Limb (tissue), 2 donors: ENCODE measurements around the gene MICALL2.

ENCODE experiments used
- DNase-seq, 2 donors: peaks; one replicate each; pipeline ENCODE4 v3.0.0-alpha.2; 2016; ENCODE audit errors: extremely low spot score in 2 of 2

Gene MICALL2

DNA sequence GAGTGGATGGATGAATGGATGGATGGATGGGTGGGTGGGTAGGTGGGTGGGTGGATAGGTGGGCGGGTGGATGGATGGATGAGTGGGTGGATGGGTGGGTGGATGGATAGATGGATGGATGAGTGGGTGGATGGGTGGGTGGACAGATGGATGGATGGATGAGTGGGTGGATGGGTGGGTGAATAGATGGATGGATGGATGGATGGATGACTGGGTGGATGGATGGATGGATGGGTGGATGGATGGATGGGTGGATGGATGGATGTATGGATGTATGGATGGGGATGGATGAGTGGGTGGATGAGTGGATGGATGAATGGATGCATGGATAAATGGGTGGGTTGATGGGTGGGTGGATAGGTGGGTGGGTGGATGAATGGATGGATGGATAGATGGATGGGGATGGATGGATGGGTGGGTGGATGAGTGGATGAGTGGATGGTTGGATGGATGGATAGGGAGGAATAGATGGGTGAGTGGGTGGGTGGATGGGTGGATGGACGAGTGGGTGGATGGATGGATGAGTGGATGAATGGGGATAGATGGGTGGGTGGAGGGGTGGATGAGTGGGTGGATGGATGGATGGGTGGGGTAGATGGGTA is 43.8 kb downstream of the MICALL2 start:
- DNase-seq: no peak

DNA sequence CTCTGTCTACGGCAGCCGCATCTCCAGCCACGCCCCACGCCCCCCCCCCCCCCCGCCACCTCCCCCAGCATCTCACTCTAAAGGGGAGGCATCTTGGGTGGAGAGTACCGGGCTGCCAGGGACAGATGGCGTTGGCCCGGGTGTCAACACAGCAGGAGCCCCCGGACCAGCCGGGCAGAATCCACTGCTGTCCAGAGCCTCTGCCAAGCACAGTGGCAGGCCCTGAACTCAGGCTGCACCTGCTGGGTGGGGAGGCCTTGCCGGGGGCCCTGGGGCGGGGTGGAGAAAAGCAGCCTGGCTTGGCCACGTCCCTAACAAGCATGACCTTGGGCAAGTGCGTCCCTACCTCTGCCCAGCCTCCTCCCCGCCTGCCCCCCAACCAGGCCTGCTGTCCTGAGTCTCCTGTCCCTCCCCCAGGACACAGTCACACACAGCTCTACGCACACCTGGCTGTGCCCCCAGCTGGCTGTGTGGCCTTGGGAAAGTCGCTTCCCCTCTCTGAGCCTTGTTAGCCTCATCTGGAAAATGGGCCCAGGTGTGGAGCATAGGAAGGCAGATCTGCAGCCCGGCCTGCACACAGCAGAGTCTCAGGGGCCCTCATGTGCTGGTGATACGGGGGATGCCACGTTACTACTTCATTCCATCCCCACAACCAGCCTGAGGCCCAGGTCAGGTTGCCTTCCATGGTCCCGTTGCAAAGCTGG is 45.2 kb downstream of the MICALL2 start:
- no peak for DNase-seq

DNA sequence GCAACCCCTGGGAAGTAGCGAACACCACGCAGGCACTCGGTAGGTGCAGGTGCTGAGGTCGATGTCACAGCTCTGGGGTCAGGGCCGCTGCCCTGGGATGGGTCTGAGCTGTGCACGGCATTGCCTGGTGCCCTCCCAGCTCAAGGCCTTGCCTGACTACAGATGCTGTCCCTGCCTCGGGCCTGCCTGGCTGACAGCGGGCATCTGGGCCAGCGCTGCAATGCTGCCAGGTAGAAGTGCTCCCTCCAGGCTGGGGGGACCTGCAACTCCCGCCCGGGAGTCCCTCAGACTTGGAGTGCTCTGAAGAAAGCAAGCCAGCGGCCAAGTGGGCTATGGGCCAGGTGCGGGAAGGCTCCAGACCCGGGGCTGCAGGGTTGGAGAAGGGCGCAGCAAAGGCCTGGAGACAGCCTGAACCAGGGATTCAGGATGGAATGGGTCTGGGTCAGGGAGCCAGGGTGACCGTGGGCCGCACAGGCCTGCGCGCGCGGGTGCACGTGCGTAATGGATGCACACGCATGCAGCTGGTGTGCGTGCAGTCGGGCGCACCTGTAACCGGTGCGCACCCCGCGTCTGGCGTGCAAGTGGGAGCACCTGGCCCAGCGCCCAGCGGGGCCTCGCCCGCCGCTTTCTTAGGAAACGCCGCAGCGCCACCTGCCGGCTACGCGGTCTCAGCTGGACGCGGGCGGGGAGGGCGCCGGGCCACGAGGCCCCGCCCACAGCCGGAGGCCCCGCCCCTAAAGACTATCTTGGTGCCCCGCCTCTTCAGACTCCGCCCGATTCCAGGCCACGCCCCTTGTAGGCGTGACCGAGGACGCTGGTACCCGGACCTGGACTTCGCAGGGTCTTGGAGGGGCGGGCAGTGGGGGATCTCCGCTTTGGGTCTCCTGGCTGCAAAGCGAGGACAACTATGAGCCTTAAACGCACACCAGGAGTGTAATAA is 46.7 kb downstream of the MICALL2 start:
- DNase-seq: peak; percentile 81 to 92

- DNase-seq: no peak
Measured at GRCh38 chr7:1411414-1411813, 47.9 kb downstream of the MICALL2 start.

- DNase-seq: no peak
Measured at GRCh38 chr7:1410992-1411391, 48.3 kb downstream of the MICALL2 start.

DNA sequence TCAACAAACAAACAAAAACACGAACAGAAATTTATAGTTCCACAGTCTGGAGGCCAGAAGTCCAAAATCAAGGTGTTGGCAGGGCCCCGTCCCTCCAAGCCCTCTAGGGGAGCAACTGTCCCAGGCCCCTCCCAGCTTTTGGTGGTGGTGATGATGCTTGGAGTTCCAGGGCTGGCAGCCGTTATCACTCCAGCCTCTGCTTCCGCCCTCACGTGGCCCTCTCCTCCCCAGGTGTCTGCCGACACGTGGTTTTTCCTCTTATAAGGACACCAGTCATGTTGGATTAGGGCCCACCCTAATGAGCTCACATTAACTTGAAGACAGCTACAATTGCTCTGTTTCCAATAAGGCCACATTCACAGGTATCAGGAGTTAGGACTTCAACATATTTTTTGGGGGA is 49.7 kb downstream of the MICALL2 start:
- no peak for DNase-seq

DNA sequence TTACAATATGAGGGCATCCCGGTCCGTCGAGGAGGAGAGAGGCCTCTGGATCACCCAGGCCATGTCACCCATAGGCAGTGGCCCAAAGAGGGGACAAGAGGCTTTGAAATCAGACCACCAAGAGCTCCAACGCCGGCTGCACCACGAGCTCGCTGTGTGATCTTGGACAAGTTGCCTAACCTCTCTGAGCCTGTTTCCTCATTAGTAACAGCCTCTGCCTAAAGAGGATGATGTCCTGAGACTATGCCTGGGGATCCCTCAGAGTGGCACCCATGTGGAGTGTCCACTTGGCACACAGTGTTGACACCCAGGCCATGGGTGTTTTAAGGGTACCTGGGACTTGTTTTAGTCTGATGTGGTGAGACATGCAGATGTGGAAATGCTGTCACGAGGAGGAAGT is 50.8 kb downstream of the MICALL2 start:
- DNase-seq: no peak

DNA sequence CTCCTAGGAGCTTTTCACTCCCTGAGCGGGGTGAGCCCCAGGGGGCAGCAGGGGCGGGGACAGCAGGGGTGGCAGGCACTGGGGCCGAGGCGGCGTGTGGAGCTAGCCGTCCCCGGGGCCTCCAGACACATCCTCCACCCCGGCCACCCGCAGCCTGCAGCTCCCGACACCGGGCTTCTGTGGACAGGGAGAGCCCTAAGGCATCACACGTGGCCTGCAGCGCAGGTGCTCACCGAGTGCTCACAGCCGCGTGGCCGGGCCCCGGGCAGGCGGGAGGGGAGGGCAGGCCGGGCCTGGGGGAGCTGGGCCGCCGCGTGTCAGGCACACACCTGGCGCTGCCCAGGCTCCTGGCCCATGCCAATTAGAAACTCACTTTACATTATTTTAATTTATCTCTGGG is 51.4 kb downstream of the MICALL2 start:
- DNase-seq: no peak

DNA sequence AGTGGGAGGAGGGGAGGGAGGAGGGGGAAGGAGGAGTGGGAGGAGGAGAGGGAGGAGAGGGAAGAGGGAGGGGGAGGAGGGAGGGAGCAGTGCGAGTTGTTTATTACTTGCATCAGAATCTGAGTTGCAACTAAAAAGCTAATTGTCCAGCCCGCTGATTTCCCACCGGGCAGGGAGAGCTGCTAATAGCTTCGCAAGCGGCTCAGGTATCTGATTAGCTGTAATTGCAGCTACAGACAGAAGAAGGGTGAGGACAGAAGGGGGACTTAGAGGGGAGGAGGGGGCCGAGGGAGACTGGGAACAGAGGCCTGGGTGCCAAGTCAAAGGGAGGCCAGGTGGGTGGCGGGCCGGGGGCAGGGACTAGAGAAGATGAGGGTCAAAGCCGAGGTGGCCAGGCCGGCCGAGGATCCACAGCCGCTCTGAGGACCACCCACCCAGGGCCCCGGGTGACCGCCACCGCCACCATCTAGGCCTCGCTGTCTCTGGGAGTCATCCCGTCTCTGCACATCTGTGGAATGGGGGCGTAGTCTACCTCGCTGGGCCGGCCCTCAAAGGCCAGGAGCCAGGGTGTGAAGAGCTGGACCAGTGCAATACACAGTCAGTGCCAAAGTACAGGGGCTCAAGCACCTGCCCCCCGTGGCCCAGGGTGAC is 54.2 kb downstream of the MICALL2 start:
- no peak for DNase-seq

GRCh38 chr7:1404460-1404809 is 54.8 kb downstream of the MICALL2 start:
- DNase-seq: no peak

DNA sequence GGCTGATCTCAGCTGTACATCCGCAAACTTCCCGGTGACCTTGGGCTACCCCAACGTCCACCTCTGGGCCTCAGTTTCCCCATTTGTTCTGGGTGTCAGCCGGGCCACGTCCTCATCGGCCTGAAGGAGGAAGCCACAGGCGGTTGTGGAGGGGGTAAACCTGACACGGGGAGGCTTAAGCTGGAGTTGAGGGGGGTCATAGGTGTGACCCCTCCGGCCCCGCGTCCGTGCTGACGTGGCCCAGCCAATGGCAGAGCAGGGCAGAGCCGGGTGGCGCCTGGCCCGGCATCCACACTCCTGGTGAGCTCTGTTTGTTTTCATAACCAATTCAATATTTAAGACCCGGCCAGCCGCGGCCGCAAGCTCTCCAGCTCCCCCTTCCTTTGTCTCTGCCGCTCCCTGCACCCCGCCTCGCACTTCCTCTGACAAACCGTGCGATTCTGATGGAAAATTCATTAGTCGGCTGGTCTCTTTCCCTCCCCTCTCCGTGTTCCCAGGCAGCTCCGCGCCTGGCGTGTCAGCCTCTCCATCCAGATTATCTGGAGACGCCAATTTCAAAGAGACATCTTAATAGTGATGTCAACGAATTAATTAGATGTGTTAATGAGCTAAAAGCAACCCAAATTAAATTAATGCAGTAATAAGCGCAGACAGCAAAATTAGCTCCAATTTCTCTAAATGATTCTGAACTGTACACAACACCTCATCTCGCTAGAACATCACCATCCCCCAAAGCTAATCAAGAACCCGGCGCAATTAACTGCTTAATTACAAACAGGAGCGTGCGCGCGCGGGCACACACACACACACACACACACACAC is 55.4 kb downstream of the MICALL2 start:
- peak; percentile 77 to 83 for DNase-seq

GRCh38 chr7:1402791-1403637 is 56.3 kb downstream of the MICALL2 start:
- no peak for DNase-seq

GRCh38 chr7:1402110-1402790 is 57.0 kb downstream of the MICALL2 start:
- DNase-seq: no peak

GRCh38 chr7:1401011-1401410 is 58.3 kb downstream of the MICALL2 start:
- no peak for DNase-seq

DNA sequence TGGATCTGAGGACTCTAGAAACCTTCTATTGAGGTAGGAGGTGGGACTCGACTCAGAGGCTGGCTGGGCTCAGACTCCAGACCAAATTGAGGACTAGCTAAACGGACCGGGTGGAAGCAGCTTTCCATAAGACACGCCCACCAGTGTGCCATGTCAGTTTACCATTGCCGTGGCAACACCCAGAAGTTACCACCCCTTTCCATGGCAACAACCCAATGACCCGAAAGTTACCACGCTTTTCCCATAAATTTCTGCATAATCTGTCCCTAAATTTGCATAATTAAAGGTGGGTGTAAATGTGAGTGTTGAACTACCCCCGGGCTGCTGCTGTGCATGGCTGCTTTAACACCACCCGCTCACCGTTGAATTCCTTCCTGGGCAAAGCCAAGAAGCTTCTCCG is 58.9 kb downstream of the MICALL2 start:
- no peak for DNase-seq

GRCh38 chr7:1397491-1398327 is 61.6 kb downstream of the MICALL2 start:
- no peak for DNase-seq

- no peak for DNase-seq
Measured at GRCh38 chr7:1396195-1396594, 63.1 kb downstream of the MICALL2 start.

DNA sequence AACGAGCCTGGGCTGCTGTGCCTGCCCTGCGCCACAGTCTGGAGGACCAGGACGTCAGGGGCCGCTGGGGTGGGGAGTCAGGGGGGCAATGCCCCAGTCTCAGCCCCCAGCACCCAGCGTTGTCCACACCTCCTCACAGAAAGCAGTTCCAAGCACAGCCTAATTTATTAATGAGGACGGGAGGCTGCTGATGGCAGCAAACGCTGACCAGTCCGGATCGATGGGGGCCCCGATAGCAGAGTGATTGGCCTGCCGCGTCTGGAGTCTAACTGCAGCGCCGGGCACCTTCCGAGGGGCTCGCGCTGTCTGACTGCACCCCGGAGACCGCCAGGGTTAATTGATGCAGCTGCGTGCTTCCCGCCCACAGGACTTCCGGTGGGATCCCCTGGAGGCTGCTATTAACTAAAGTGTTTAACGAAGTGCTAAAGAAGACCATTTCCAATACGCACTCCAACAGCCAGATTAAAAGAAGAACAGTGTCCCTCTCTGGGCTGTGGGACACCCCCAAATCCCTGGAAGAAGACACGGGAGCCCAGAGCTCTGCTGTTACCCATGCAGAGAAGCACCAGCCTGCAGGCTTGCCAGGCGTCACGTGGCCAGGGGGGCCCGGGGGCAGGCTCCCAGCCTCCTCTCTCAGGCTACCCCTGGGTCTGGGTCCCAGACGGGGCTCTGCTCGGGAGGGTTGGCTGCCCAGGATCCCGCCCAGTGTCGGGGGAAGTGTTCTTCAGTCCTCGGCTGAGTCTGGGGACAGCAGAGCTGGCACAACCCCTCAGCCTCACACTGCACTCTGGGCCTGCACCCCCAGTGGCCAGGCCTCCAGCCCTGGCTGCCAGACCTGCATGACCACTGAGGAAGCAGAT is 63.8 kb downstream of the MICALL2 start:
- DNase-seq: no peak
